ENCODE results near the gene RAB13. TPM values are rescaled to one million over a fixed set of nuclear protein-coding genes. Genes with fewer than 3 reads are reported as not detected.

Gene RAB13
- total and polyA plus RNA-seq, 2 of the 4 experiments (the other 2 are of a cell fraction) = 42.3 to 249 TPM

DNA sequence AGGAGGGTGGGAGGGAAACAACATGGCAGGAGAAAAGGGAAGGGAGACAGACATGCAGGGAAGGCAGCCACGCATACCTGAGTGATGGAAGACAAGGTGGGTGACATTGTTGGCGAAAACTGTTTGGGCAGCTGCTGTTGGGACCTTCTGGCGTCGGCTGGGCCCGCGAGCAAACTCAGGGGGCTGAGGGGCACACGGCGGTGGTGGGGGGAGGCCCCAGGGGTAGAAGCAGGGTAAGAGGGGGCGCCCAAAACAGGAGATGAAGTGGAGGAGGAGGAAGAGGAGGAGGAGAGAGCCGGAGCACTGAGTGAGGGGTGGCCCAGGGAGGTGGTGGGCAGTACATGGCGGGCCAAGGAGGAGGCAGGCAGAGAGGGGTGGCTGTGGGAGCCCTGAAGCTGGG, 35.0 kb downstream of the RAB13 start:
- no peak overlapping the region for H2BK20ac ChIP-seq (ENCODE audit: low read depth, low read length)
- no peak overlapping the region for H3K4me2 ChIP-seq (ENCODE audit: low read depth, low read length)
- no peaks in the 10 kb centered on the region for H3K9me3 ChIP-seq (ENCODE audit: control insufficient read depth, insufficient read depth, low read length)
- DNase-seq (no peak), ATAC-seq (ENCODE audit: low read depth) (no peak)
- H2BK5ac ChIP-seq (ENCODE audit: low read depth, low read length, poor library complexity, severe bottlenecking) = no peak overlapping the region
- no peak overlapping the region for H3K4me3 ChIP-seq (ENCODE audit: insufficient read depth, low read depth, low read length)
- H3K56ac ChIP-seq (ENCODE audit: extremely low read depth, insufficient read depth, low read length) = no peak overlapping the region
- peaks cover 24 to 53% of the 10 kb centered on the region in 2 experiments for H3K79me1 ChIP-seq (ENCODE audit: low read depth in 1 of 2, low read length in 2 of 2)
- no peak overlapping the region for H3K23ac ChIP-seq (ENCODE audit: low read depth, low read length)
- BruUV-seq (replicated peaks) = no TSS peak
- peaks cover 5% of the 10 kb centered on the region for H3K4me1 ChIP-seq (ENCODE audit: control insufficient read depth, insufficient read depth, low read length)
- dilution Hi-C loops (cut with HindIII; ENCODE audit: low sequenced_read_pairs, unreplicated experiment) = no loop called here
- no peaks in the 10 kb centered on the region for H3K27me3 ChIP-seq (ENCODE audit: control insufficient read depth, insufficient read depth, low read length)
- no peak overlapping the region for H3K4ac ChIP-seq (ENCODE audit: low read depth, low read length)
- ChIA-PET CTCF (interaction anchor here (0.5 kb wide), 1 partner anchor 39 kb away, joined by 3 read pairs; the partner anchor contains the start of gene RPS27), POLR2A (ENCODE audit: unreplicated experiment) (no interaction called here)
- peaks cover 31% of the 10 kb centered on the region for H4K20me1 ChIP-seq (ENCODE audit: insufficient read depth, low read length)
- H3K9me1 ChIP-seq (ENCODE audit: insufficient read depth, low read length) = peaks cover 6% of the 10 kb centered on the region; the same call in 1 of the 2 replicates
- H3K18ac ChIP-seq (ENCODE audit: low read depth, low read length) = no peak overlapping the region
- H2AK5ac ChIP-seq (ENCODE audit: low read depth, low read length) = no peak overlapping the region
- TF ChIP-seq FOS (IDR thresholded peaks at IDR 0.05; ENCODE audit: low read depth, low read length) (no peak), POLR2A (IDR thresholded peaks at IDR 0.05; ENCODE audit: low read depth, low read length) (no peak), RAD21 (IDR thresholded peaks at IDR 0.05; ENCODE audit: low read length) (no peak), RCOR1 (IDR thresholded peaks at IDR 0.05; ENCODE audit: insufficient replicate concordance, low read length) (no peak), MAZ (IDR thresholded peaks at IDR 0.05; ENCODE audit: borderline replicate concordance, low read depth, low read length) (no peak), BHLHE40 (IDR thresholded peaks at IDR 0.05; ENCODE audit: low read depth, low read length) (no peak), CTCF (conservative IDR thresholded peaks at IDR 0.05; ENCODE audit: low read depth, low read length) (no peak), MAFK (IDR thresholded peaks at IDR 0.05; ENCODE audit: low read depth, low read length) (no peak), CEBPB (IDR thresholded peaks at IDR 0.05; ENCODE audit: low read depth, low read length) (no peak), MXI1 (IDR thresholded peaks at IDR 0.05; ENCODE audit: borderline replicate concordance, low read depth, low read length) (no peak)
- TF ChIP-seq, protein P1, sequence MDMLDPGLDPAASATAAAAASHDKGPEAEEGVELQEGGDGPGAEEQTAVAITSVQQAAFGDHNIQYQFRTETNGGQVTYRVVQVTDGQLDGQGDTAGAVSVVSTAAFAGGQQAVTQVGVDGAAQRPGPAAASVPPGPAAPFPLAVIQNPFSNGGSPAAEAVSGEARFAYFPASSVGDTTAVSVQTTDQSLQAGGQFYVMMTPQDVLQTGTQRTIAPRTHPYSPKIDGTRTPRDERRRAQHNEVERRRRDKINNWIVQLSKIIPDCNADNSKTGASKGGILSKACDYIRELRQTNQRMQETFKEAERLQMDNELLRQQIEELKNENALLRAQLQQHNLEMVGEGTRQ (IDR thresholded peaks at IDR 0.05; ENCODE audit: low read depth, low read length) = no peak
- H2AFZ ChIP-seq (replicated peaks; ENCODE audit: low read length, poor library complexity) = no peak overlapping the region
- no peak overlapping the region for H3K9ac ChIP-seq (ENCODE audit: low read depth, low read length)
- no peak overlapping the region for H3K14ac ChIP-seq (replicated peaks; ENCODE audit: low read depth, low read length)
- WGBS, 2 experiments (ENCODE audit: extremely low coverage in 2 of 2, insufficient read length in 1 of 2) = 100% methylated on average over 8 of the region's 11 CpGs; no CpG with 5 or more reads in 1 of the 2 experiments
- H2AK9ac ChIP-seq (replicated peaks; ENCODE audit: low read depth, low read length, poor library complexity) = no peak overlapping the region
- H2BK15ac ChIP-seq (ENCODE audit: low read depth, low read length) = no peak overlapping the region
- no peak overlapping the region for H4K8ac ChIP-seq (ENCODE audit: low read depth in 2 of 2, low read length in 2 of 2)
- no peak overlapping the region for H4K91ac ChIP-seq (ENCODE audit: insufficient read depth, low read depth, low read length)
- no peak overlapping the region for H2BK120ac ChIP-seq (ENCODE audit: low read depth, low read length)
- peaks cover 53% of the 10 kb centered on the region for H3K36me3 ChIP-seq (ENCODE audit: control insufficient read depth, insufficient read depth, low read length)
- intact Hi-C loops (cut with micrococcal nuclease) = no loop called here
- in situ Hi-C loops (cut with MboI; ENCODE audit: low sequenced_read_pairs) = loop anchor here (25.0 kb wide), 1 partner anchor 414 kb away; the partner anchor contains the start of genes S100A3, S100A4, S100A5 and S100A6
- no peak overlapping the region for H3K27ac ChIP-seq (ENCODE audit: insufficient read depth, low read length)
- H4K5ac ChIP-seq (ENCODE audit: low read depth, low read length) = no peak overlapping the region
